Right cardiac atrium (tissue), 5 donors: ENCODE data around the gene SCP2. TPM values are rescaled to one million over a fixed set of nuclear protein-coding genes. Genes with fewer than 3 reads are reported as not detected.
A peak's percentile ranks its signal among the peaks of the same experiment; 100 is the strongest.

Experiments used
- ATAC-seq, 2 donors: fragments of 200-7000 bp; cut with Tn5 transposase; one replicate each; pipeline versions ENCODE4 v1.8.0 to v1.9.1; 2020; ENCODE audit warnings: moderate library complexity in 2 of 2, mild to moderate bottlenecking in 1 of 2
- DNase-seq, 3 donors: peaks; one replicate each; pipeline ENCODE4 v3.0.0-alpha.2; 2020
- H3K27ac ChIP-seq: one replicate; pipeline ENCODE4 v1.5.1; 2013; ENCODE audit warnings: mild to moderate bottlenecking, low read length, control low read depth, moderate library complexity
- H3K27me3 ChIP-seq: one replicate; pipeline ENCODE4 v1.6.1; 2013; ENCODE audit not compliant: control insufficient read depth, insufficient read depth
- H3K4me1 ChIP-seq: one replicate; pipeline ENCODE4 v1.6.1; 2013; ENCODE audit warnings: low read length; ENCODE audit not compliant: control insufficient read depth, insufficient read depth
- H3K4me3 ChIP-seq: one replicate; pipeline ENCODE4 v1.5.1; 2013; ENCODE audit warnings: low read length, control low read depth
- H3K9me3 ChIP-seq: one replicate; pipeline ENCODE4 v1.6.1; 2013; ENCODE audit warnings: low read length; ENCODE audit not compliant: control insufficient read depth
- WGBS: extraction: QIAGEN DNeasy Blood & Tissue Kit; methylation state at CpG from one replicate; pipeline ENCODE4 v1.1.7; 2013; 5-methylcytosine and 5-hydroxymethylcytosine counted together
- intact Hi-C, 4 donors: fragments of 100-400 bp; cut with DNase I; formaldehyde crosslinking; loops; one replicate each; pipeline versions ENCODE4 v1.11.0 to v1.14.0; 2022 to 2023
- polyA plus RNA-seq: library from polyadenylated mRNA; stranded (reverse); fragments of 200-250 nt; gene quantifications from one replicate; pipeline ENCODE4 v1.2.3, GENCODE V29; 2013
- total RNA-seq, 4 donors: library from RNA; stranded (reverse); fragmentation: NEBNext Ultra II Directional; extraction: Animal tissue kit (Norgen Biotek cat#: 25700); gene quantifications; one replicate each; pipeline ENCODE4 v1.2.1, GENCODE V29; 2021
- donor health status: healthy with polysubstance abuse.
- donor health status: DM: no; HTN: yes; CAD: no.
- donor health status: DM: no; HTN: no; CAD: no.
- donor health status: DM: no; HTN: yes; CAD: no; lungs with severe emphysema.
- donor health status: DM: yes; HTN: yes; CAD: no.

Gene SCP2
- total and polyA plus RNA-seq, 5 donors: 129 to 203 (median 140) TPM

DNA sequence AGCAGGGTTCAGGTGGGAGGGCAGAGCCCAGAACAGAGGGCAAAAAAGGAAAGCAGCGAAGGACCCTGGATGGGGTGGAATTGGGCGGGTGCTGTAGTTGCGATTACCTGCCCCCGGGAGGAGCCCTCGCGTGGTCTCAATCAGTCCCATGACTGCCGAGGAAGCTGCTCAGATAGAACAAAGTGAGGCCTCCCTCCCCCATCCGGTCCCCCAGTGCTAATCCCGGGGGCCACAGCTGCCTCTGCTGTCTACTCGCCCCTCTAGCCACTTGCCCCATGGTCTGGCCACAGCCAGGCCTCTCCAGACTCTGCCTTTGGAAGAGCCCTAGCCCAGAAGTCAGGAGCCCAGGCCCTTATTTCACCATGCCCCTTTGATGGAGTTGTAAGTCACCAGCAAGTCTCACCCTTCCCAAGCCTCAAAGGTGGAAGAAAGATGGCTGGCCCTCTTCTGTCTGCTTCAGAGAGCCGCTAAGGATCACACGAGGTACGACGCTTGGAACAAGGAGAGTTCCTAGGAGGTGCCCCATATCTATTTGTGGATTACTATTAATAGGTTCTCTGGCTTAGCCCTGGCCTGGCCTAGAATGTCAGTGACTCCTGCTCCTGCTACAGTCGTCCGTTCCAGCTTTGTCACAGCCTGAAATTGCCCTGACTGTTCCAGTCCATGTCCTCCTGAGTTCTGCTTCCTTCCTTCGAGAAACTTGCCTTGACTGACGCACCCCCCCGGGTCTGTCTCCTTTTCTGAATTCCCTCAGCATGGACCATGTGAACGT, 22.0 kb upstream of the SCP2 start:
- H3K4me3 ChIP-seq: no peak overlapping the region
- ATAC-seq: peak; percentile 81 to 88
- H3K27ac ChIP-seq: peak overlapping the region; percentile 95
- H3K27me3 ChIP-seq: no peaks in the 10 kb centered on the region
- intact Hi-C loops: loop anchor here in 1 of 4 donors (10.0 kb wide), 1 partner anchor 280 kb away; no protein-coding TSS in a partner anchor
- H3K9me3 ChIP-seq: no peaks in the 10 kb centered on the region
- WGBS: 55% methylated on average over 20 of the region's 20 CpGs
- peaks cover 3% of the 10 kb centered on the region for H3K4me1 ChIP-seq
- DNase-seq: peak in 2 of 3 donors; percentile 53 to 59

DNA sequence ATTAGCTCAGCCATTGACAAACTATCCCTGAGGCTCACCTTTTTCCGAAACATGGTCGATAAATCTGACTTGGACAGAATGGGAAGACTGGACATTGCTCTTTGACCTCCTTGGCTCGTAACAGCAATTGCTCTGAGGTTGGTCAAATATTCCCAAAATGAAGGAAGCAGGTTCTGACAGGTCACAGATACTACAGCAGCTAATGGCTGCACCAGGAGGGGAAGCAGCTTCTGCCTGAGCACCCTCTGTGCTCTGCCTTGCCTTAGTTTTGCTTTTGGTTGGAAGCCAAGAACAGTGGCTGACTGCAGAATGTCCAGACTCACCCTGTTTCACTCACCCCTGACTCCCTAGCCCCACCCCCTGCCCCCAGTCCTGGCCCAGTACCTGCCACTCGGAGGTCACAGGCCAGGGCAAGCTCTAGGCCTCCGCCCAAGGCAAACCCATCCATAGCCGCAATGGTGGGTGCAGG, 20.9 kb upstream of the SCP2 start:
- 85% methylated on average over 6 of the region's 6 CpGs for WGBS
- Histone ChIP-seq H3K4me3 (no peak overlapping the region), H3K27me3 (no peaks in the 10 kb centered on the region), H3K9me3 (no peaks in the 10 kb centered on the region), H3K27ac (peak overlapping the region; percentile 95), H3K4me1 (peaks cover 3% of the 10 kb centered on the region)
- intact Hi-C loops: loop anchor here in 1 of 4 donors (10.0 kb wide), 1 partner anchor 279 kb away; no protein-coding TSS in a partner anchor
- ATAC-seq (peak; percentile 56 to 61), DNase-seq (peak in 1 of 3 donors; percentile 48)

DNA sequence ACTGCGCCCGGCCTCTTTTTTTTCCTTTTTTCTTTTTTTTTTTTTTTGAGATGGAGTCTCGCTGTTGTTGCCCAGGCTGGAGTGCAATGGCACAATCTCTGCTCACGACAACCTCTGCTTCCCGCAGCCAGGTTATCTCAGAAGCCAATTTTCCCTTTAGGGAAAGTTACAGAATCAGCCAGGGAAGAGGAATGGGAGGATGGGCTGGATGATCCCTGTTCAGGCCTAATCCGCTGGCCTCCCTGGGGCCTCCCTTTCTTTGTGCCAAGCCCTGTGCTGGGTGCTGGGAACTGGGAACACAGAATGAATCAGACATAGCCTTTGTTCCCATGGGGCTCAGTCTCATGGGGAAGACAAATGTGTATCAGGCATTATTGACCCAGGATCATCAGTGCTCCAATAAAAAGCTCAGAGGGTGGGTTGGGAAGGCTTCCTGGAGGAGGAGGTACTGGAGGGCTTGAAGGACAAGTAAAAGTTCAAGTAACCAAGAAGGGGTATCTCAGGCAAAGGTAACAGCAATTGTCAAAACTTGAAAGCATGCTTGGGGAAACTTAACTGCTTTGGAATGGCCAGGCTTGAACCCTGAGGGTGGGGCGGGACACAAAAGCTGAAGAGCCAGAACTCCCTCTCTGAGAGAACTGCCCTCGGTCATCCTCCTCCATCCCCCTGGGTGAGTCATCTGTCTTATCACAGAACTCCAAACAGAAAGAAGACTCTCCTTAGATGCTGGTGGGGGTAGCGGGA, 19.8 kb upstream of the SCP2 start:
- 83% methylated on average over 9 of the region's 9 CpGs for WGBS
- Histone ChIP-seq H3K4me3 (no peak overlapping the region), H3K27me3 (no peaks in the 10 kb centered on the region), H3K27ac (no peak overlapping the region), H3K9me3 (no peaks in the 10 kb centered on the region), H3K4me1 (peaks cover 3% of the 10 kb centered on the region)
- ATAC-seq (no peak), DNase-seq (no peak)
- intact Hi-C loops: loop anchor here in 1 of 4 donors (10.0 kb wide), 1 partner anchor 278 kb away; no protein-coding TSS in a partner anchor

GRCh38 chr1:52907812-52908153, 19.3 kb upstream of the SCP2 start:
- 87% methylated on average over 10 of the region's 10 CpGs for WGBS
- no peak for DNase-seq
- Histone ChIP-seq H3K9me3 (no peaks in the 10 kb centered on the region), H3K4me1 (peaks cover 3% of the 10 kb centered on the region), H3K27ac (no peak overlapping the region), H3K27me3 (no peaks in the 10 kb centered on the region), H3K4me3 (no peak overlapping the region)
- ATAC-seq: no peak
- intact Hi-C loops: loop anchor here in 1 of 4 donors (10.0 kb wide), 1 partner anchor 277 kb away; no protein-coding TSS in a partner anchor

GRCh38 chr1:52911541-52911940, 15.5 kb upstream of the SCP2 start:
- intact Hi-C loops: no loop called here
- peaks cover 11% of the 10 kb centered on the region for H3K4me1 ChIP-seq
- no peaks in the 10 kb centered on the region for H3K27me3 ChIP-seq
- DNase-seq (no peak), ATAC-seq (no peak)
- WGBS: 93% methylated on average over 10 of the region's 10 CpGs
- no peak overlapping the region for H3K4me3 ChIP-seq
- H3K9me3 ChIP-seq: no peaks in the 10 kb centered on the region
- H3K27ac ChIP-seq: no peak overlapping the region

DNA sequence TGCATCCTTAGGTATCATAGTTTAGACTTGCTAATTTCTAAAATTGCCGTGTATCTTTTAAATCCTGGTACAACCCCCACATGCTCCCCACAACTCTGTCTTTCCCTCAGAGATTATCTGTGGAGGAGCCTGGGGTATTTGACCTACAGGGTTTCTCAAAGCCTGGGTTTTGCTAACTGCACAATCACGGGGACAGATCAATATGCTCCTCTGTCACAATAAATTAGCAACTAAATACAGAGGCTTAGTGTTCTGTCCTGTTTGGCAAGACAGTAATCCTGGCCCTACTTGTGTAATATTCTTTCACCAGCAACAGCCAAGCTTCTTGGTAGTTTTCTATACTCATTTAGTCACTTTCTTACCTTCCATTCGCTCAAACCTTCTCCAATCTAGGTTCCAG, 14.1 kb upstream of the SCP2 start:
- intact Hi-C loops: no loop called here
- Histone ChIP-seq H3K27ac (no peak overlapping the region), H3K9me3 (no peaks in the 10 kb centered on the region), H3K27me3 (no peaks in the 10 kb centered on the region), H3K4me1 (peaks cover 13% of the 10 kb centered on the region), H3K4me3 (no peak overlapping the region)
- 87% methylated on average over 3 of the region's 3 CpGs for WGBS
- DNase-seq: no peak
- no peak for ATAC-seq

DNA sequence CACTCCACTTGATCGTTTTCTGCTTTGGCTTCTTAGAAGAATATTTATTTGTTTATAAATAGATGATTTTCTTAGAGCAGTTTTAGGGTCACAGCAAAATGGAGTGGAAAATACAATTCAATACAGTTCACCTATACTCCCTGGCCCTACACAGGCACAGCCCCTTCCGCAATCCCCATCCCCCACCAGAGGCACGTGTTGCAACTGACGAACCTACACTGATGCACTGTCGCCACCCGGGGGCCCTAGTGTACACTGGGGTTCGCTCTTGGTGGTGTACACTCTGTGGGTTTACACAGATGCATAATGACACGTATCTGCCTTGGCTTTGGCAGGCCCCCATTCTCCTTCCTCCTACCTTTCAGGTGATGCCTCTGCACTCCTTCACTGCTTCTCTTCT, 13.5 kb upstream of the SCP2 start:
- H3K27ac ChIP-seq: no peak overlapping the region
- no peaks in the 10 kb centered on the region for H3K27me3 ChIP-seq
- no peak for ATAC-seq
- H3K9me3 ChIP-seq: no peaks in the 10 kb centered on the region
- no peak for DNase-seq
- intact Hi-C loops: no loop called here
- 71% methylated on average over 8 of the region's 8 CpGs for WGBS
- H3K4me1 ChIP-seq: peaks cover 13% of the 10 kb centered on the region
- no peak overlapping the region for H3K4me3 ChIP-seq

DNA sequence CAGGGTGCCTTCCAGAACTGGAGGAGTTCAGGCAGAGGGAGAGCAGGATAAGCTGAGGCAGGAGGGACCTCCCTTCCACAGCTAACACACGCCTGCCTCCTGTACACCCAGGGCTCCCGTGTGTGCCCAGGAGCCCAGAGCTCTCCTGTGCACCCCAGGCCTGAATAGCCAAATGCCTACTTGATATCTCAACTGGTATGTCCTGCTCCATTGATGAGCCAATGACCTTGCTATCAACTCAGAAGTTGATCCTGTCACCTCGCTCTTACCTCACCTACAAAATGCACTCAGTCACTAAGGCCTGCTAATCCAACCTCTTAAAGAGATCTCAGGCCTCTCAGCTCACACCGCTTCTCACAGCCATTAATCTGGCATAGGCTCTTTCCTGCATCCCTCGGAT, 12.6 kb upstream of the SCP2 start:
- intact Hi-C loops: no loop called here
- DNase-seq (no peak), ATAC-seq (no peak)
- 77% methylated on average over 5 of the region's 5 CpGs for WGBS
- Histone ChIP-seq H3K4me3 (no peak overlapping the region), H3K27me3 (no peaks in the 10 kb centered on the region), H3K9me3 (no peaks in the 10 kb centered on the region), H3K27ac (no peak overlapping the region), H3K4me1 (peaks cover 13% of the 10 kb centered on the region)

DNA sequence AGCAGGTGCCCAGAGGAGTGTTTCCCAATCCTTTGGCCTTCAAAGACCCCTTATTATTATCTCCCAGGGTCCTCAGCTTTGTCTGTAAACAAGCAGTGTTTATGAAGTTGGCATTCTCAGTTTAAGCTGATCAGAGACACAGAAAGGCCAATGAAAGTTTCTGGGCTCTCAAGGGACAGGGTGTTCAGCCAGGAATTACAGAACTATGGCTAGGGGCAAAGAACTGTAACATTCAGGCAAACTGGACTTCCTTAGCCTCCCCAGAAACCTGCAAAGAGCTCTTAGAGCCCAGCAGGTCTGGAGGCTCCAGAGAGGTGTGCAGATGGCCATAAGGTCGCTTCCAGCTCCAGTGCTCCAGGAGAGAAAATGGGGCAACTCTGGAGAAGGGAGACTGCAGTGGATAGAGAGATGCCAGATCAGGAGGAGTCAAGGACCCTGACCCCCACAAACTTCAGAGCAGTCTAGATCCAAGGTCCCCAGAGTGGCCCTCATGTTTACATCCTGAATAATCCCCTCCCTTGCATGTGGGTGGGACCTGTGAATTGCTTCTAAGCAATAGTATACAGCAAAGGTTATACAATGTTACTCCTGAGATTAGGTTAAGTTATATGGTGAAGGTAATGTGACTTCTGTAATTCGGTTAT, 11.7 kb upstream of the SCP2 start:
- ATAC-seq: peak in 1 of 2 donors; percentile 27
- DNase-seq: no peak
- intact Hi-C loops: no loop called here
- Histone ChIP-seq H3K27ac (peak overlapping the region; percentile 44), H3K4me1 (peaks cover 13% of the 10 kb centered on the region), H3K4me3 (no peak overlapping the region), H3K27me3 (no peaks in the 10 kb centered on the region), H3K9me3 (no peaks in the 10 kb centered on the region)
- WGBS: 90% methylated on average over 2 of the region's 2 CpGs

- intact Hi-C loops: no loop called here
- H3K27ac ChIP-seq: peak overlapping the region; percentile 30
- no peak overlapping the region for H3K4me3 ChIP-seq
These were observed 11.2 kb upstream of the SCP2 start for GRCh38 chr1:52915855-52916220.

More at GRCh38 chr1:52915855-52916220, 11.2 kb upstream of the SCP2 start:
- no peak for ATAC-seq
- WGBS: 78% methylated on average over 7 of the region's 7 CpGs
- peaks cover 13% of the 10 kb centered on the region for H3K4me1 ChIP-seq
- no peaks in the 10 kb centered on the region for H3K9me3 ChIP-seq
- H3K27me3 ChIP-seq: no peaks in the 10 kb centered on the region
- no peak for DNase-seq
